Renal cortex interstitium (tissue), 11 donors: ENCODE measurements around the gene ZBTB12. TPM values are rescaled to one million over a fixed set of nuclear protein-coding genes. Genes with fewer than 3 reads are reported as not detected.
"Not testable (repeated sequence)": the region's sequence is repeated elsewhere in the genome, so short reads cannot be mapped to it uniquely, and the experiment has no call there.

Experiments used
- DNase-seq, 11 donors: peaks; one replicate each; pipeline ENCODE4 v3.0.0-alpha.2; 2013; ENCODE audit warnings: low read depth in 9 of 11, low spot score in 4 of 11; ENCODE audit errors: extremely low read depth in 1 of 11
- polyA plus RNA-seq, 3 donors: library from polyadenylated mRNA; unstranded; fragments of 120-200 nt; gene quantifications; one replicate each; pipeline ENCODE4 v1.2.1, GENCODE V29; 2013; ENCODE audit not compliant: insufficient read length in 3 of 3

The ZBTB12 gene
- polyA plus RNA-seq, 3 donors: 23.4 to 35.5 (median 23.6) TPM

GRCh38 chr6:31881136-31881859 lies 20.6 kb downstream of the ZBTB12 start:
- DNase-seq: no peak

DNA sequence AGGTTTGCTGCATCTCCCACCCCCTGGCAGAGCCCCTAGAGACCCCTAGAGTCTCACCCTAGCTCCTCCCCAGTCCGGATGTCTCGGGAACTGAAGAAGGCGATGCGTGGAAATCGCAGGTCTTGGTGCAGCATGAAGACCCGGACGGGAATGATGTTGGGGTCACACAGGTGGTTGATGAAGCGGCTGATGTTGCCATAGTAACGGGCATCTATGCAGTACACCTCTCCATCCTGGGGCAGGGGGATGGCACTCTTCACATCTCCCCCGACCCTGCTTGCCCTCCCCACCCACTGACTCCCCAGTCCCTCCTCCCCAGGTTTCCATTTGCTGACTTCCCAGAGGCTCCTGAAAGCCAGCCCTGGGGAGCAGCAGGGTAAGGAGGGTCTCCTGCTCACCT lies 21.3 kb downstream of the ZBTB12 start:
- no peak for DNase-seq

DNA sequence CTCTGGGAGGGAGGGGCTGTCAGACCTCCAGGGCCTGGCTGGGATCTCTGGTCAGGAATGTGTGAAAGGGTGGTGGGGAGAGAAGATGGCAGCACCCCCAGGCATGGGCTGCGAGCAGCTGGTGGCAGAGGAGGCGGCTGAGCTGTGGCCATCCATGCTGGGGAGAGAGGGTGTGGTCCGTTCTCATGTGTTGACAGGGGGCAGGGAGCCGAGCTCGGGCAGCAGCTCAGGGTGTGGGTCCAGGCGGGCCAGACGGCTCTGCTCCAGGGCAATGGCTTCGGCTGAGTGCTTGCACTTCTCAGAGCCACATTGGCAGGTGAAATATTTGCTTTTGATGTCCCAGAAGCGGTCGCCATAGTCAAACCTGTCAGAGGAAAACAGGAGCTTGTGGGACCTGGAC lies 22.0 kb downstream of the ZBTB12 start:
- no peak for DNase-seq

DNA sequence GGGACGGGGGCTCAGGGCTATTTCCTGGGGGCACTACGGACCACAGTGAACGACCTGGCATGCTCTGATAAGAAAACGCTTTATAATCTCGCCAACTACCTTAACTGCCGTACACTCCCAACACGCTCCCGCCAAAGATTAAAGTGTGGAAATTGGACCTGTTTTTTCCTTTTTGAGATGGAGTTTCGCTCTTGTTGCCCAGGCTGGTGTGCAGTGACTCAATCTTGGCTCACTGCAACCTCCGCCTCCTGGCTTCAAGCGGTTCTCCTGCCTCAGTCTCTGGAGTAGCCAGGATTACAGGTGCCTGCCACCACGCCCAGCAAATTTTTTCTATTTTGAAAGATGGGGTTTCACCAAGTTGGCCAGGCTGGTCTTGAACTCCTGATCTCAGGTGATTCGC lies 22.7 kb downstream of the ZBTB12 start:
- no peak for DNase-seq

DNA sequence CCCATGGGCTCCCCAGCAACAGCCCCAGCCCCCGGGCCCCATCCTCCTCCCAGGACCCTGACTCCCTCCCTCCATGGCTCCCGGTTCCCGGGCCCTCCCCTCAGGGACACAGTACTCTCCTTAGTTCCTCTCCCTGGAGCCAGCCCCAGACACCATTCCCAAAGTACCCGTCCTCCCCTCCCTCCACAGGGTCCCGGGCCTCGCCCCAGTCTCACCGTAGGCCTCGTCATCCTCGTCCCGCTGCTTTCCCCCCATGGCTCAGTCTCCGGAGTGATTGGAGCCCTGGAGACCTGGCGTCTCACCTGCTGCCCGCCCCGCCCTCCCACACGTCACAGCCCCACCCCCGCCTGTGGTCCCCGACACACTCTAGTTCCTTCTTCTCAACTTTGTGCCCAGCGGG lies 23.2 kb downstream of the ZBTB12 start, which contains the start of gene SLC44A4:
TSS of gene SLC44A4 (minus strand) at position 272 of the 400 bp plus-strand sequence. CDS start at position 255, 17 bp downstream.
- DNase-seq: no peak

GRCh38 chr6:31878222-31878621 lies 23.7 kb downstream of the ZBTB12 start:
- no peak for DNase-seq

- DNase-seq: no peak
Measured at GRCh38 chr6:31877651-31878161, 24.2 kb downstream of the ZBTB12 start.

DNA sequence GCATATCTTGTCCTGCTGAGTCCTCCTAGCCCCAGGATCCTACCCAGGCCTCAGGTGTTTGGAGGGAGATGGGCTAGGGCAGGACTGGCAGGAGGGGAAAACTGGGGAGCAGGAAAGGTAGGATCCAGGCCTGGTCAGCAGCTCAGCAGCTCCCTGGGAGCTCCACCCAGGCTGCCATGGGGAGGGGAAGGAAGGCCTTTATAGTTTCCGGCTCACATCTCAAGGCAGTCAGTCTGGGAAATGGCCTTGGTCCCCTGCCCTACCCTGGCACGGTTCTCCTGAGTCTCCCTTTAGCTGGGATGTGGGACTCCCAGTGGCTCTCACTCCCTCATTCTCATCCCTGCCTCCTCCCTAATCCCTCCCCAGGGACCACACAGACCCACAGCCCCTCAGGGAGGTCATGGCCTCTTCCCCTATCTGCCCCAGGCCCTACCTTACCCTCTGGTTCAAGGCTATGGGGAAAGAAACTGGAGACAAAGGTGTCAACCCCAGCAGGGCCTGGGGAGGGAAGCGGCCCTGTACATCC lies 24.7 kb downstream of the ZBTB12 start:
- no peak for DNase-seq

DNA sequence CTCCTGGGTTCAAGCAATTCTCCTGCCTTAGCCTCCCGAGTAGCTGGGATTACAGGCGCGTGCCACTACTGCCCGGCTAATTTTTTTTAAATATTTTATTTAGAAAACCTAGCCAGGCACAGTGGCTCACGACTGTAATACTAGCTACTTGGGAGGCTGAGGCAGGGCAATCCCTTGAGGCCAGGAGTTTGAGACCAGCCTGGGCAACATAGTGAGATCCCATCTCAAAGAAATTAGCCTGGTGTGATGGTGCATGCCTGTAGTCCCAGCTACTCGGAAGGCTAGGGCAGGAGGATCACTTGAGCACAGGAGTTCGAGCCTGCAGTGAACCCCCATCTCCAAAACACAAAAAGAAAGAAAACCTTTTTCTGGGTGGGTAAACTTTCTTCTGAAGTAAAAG lies 25.5 kb downstream of the ZBTB12 start:
- no peak for DNase-seq

- DNase-seq: no peak
Measured at GRCh38 chr6:31875877-31876276, 26.0 kb downstream of the ZBTB12 start.

DNA sequence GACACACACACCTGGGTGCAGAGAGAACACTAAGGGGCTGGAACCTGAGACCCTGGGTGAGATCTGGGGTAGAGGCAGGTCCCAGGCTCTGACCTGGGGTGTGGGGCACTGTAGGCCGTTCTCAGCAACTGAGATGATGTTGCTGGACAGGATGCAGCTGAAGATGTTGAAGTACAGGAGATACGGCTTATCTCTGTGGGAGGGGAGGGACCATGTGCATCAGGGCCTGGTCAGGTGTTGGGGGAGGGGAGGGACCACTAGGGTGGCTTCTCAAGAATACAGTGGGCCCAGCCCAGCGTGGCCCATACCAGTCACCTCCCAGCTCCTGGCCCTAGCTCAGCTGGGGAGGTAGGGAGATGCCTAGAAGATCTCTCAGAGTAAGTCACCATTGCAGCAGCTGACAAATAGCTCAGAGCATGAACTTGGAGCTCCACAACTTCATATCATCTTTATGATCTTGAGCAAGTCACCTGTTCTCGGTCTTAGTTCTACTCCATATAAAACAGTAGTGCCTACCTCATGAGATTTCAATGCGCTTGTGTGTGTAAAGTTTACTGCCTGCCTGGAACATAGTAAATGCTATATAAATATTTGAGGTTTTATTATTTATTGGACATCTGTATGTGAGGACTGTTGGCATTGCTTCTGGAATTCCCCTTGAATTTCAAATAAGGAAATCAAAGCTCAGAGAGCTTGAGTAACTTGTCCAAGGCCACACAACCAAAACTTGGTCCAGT lies 26.9 kb downstream of the ZBTB12 start:
- DNase-seq: no peak

DNA sequence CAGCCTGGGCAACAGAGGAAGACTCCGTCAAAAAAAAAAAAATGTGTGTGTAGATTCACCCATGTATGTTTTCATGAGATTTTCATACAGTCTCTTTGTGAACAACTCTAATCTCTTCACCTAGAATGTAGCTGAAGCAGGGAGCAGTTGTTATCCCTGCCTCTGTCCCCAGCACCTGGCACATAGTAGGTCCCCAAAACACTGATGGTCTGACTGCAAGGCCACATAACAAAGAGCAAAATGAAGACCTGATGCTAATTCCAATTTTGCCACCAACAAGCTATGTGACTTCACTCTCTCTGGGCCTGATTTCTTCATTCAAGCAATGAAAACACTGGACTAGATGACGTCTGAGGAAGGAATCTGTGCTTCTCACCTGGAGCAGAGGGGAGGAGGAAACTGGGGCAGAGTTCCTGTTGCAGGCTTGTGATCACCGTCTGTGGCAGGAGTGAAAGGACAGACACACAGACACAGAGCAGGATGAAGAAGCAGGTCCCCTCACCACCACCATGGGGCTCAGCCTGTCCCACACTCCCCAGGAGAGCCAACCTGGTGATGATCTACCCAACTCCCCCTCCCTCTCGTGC lies 27.7 kb downstream of the ZBTB12 start:
- no peak for DNase-seq

GRCh38 chr6:31871046-31871659 lies 30.7 kb downstream of the ZBTB12 start:
- no peak for DNase-seq

GRCh38 chr6:31870385-31870921 lies 31.4 kb downstream of the ZBTB12 start:
- DNase-seq: no peak

GRCh38 chr6:31869343-31869742 lies 32.5 kb downstream of the ZBTB12 start:
- DNase-seq: no peak

DNA sequence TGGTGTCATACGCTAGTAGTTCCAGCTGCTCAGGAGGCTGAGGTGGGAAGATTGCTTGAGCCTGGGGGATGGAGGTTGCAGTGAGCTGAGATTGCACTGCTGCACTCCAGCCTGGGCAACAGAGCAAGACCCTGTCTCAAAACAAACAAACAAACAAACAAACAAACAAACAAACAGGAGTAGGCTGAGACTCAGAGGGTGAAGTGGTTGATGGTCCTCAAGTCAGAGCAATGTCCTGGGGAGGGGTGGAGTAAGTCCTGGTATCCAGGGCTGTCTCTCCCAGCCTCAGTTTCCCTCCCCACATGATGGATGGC lies 33.3 kb downstream of the ZBTB12 start:
- DNase-seq: not testable (repeated sequence)

- DNase-seq: no peak
Measured at GRCh38 chr6:31865205-31866118, 36.4 kb downstream of the ZBTB12 start.

GRCh38 chr6:31864818-31865204 lies 37.1 kb downstream of the ZBTB12 start:
- DNase-seq: no peak
